AG04449 (cell line): ENCODE data around the gene CPXM2.

Experiments
- CTCF ChIA-PET: fragments of 350-600 bp; formaldehyde crosslinking; extraction: SDS; loops from one replicate; lab custom pipeline; 2021; ENCODE audit warnings: antibody characterized with exemption; lab: Yijun Ruan, JAX
- POLR2A ChIA-PET: fragments of 400-600, 350-600 bp; formaldehyde crosslinking; extraction: SDS; loops from one replicate; lab custom pipeline; 2020; ENCODE audit warnings: antibody characterized with exemption, inconsistent platforms; lab: Yijun Ruan, JAX
- DNase-seq: peaks from one replicate; pipeline ENCODE4 v3.0.0-alpha.2; 2010; ENCODE audit warnings: low read depth, low spot score
- H3K4me3 ChIP-seq: 2 replicates; pipeline ENCODE4 v1.5.1; 2011; ENCODE audit warnings: low read depth, mild to moderate bottlenecking, control low read depth, low read length
- TF ChIP-seq, protein P1 (sequence below): IDR thresholded peaks from one replicate; pipeline ENCODE4 v1.5.1; 2011; ENCODE audit warnings: mild to moderate bottlenecking, moderate library complexity, low read length, control low read depth, inconsistent platforms; ENCODE audit not compliant: insufficient read depth; ENCODE audit errors: missing control alignments

CPXM2 gene

GRCh38 chr10:123854003-123854402 is 37.6 kb downstream of the CPXM2 start:
- DNase-seq: no peak
- H3K4me3 ChIP-seq: no peak overlapping the region
- ChIA-PET CTCF (no interaction called here), POLR2A (interaction anchor here (0.7 kb wide), 1 partner anchor 16 kb away, joined by 3 read pairs; no protein-coding TSS in a partner anchor)
- TF ChIP-seq, protein P1, sequence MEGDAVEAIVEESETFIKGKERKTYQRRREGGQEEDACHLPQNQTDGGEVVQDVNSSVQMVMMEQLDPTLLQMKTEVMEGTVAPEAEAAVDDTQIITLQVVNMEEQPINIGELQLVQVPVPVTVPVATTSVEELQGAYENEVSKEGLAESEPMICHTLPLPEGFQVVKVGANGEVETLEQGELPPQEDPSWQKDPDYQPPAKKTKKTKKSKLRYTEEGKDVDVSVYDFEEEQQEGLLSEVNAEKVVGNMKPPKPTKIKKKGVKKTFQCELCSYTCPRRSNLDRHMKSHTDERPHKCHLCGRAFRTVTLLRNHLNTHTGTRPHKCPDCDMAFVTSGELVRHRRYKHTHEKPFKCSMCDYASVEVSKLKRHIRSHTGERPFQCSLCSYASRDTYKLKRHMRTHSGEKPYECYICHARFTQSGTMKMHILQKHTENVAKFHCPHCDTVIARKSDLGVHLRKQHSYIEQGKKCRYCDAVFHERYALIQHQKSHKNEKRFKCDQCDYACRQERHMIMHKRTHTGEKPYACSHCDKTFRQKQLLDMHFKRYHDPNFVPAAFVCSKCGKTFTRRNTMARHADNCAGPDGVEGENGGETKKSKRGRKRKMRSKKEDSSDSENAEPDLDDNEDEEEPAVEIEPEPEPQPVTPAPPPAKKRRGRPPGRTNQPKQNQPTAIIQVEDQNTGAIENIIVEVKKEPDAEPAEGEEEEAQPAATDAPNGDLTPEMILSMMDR: no peak

DNA sequence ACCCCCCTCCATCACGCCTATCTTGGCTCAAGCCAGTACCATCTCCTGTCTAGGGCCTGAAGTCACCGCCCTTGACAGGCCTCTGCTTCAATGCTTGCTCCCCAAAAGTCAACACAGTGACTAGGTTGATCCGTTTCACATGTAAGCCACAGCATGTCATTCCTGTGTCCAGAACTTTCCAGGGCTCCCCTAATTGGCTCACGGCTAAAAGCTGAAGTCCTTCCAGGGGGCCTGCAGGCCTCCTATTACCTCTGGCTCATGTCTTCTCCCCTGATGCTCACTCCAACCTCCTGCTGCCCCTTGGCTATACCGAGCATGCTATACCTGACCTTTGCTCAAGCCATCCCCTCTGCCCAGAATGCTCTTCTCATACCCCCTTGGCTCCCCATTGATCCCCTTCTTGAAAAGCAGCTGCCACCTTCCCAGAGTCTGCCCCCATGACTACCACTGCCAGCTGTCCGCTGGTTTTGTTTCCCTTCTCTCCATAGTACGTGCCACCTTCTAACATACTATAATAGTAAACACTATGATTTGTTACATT is 39.1 kb downstream of the CPXM2 start:
- no peak for DNase-seq
- TF ChIP-seq, protein P1: no peak
- CTCF ChIA-PET: no interaction called here
- POLR2A ChIA-PET: no interaction called here
- H3K4me3 ChIP-seq: no peak overlapping the region

- no peak overlapping the region for H3K4me3 ChIP-seq
- POLR2A ChIA-PET: no interaction called here
- no peak for DNase-seq
- CTCF ChIA-PET: interaction anchor here (1.3 kb wide), 1 partner anchor 266 kb away, joined by 3 read pairs; no protein-coding TSS in a partner anchor
- TF ChIP-seq, protein P1: no peak
Observed at GRCh38 chr10:123848564-123849457, 42.8 kb downstream of the CPXM2 start.

DNA sequence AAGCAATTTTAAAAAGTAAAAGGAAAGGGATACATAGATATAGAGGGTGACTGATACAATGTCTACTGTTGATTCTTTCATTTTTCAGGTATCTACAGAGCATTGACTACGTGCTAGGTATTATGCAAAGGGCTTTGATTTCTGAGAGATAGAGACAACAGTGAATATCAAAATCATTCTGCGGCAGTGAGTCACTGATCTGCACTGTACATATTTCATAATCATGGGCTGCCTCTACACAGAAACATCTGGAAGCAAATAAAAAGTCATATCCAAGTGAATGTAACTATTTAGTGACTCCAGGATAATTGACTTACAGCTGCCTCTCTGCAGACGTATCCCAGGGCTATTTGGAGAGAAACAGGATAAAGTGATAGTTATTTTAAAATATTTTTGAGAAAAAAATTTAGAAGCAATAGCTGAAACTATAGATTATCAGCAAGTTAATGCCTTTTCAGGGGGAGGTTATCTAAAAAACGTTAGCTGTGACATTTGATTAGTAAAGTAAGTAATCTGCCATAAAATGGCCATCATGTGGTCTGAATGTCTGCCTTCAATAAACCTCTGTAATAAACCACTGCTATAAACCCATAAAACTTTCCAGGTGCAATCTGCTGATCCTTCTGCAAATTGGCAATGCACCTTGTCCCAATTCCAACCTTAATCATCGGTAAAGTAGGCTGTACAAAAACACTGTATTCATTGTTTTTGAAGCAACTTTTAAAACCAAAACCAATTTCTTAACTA is 43.7 kb downstream of the CPXM2 start:
- ChIA-PET POLR2A (no interaction called here), CTCF (interaction anchor here (1.3 kb wide), 1 partner anchor 265 kb away, joined by 3 read pairs; no protein-coding TSS in a partner anchor)
- no peak overlapping the region for H3K4me3 ChIP-seq
- TF ChIP-seq, protein P1: no peak
- no peak for DNase-seq

- ChIA-PET POLR2A (no interaction called here), CTCF (no interaction called here)
- TF ChIP-seq, protein P1: no peak
- H3K4me3 ChIP-seq: no peak overlapping the region
- DNase-seq: no peak
Observed at GRCh38 chr10:123843835-123844234, 47.8 kb downstream of the CPXM2 start.
